T-cell (primary cell): Measurements from ENCODE around the gene MSANTD7. TPM values are rescaled to one million over a fixed set of nuclear protein-coding genes. Genes with fewer than 3 reads are reported as not detected.

ENCODE experiments used
- ATAC-seq, 4 experiments: fragments of 200-7000 bp in 3 of 4; fragments of 150-1000 bp in 1 of 4; cut with Tn5 transposase; replicated peaks in 1 of 4; 1 replicate in 3 of 4; 2 replicates in 1 of 4; pipeline ENCODE4 v1.10.0; 2021; ENCODE audit warnings: moderate library complexity in 3 of 4, mild to moderate bottlenecking in 2 of 4, moderate number of reproducible peaks in 1 of 4
- CTCF ChIA-PET, 2 donors: fragments of 300-600 bp; sonication (Branson Sonifier 250); formaldehyde crosslinking; loops; one replicate each; lab custom pipeline; 2022; ENCODE audit warnings: antibody characterized with exemption in 2 of 2; lab: Charles Lee
- POLR2A ChIA-PET, 2 donors: fragments of 300-600 bp; sonication (Branson Sonifier 250); formaldehyde crosslinking; loops; one replicate each; lab custom pipeline; 2022; ENCODE audit warnings: antibody characterized with exemption in 2 of 2; lab: Charles Lee
- DNase-seq, 35 experiments: peaks; one replicate each; pipeline versions ENCODE4 v3.0.0 to v3.0.0-alpha.2; 2013 to 2023
- H3K27ac ChIP-seq: one replicate; pipeline ENCODE4 v1.5.1; 2013; ENCODE audit warnings: low read length
- H3K27me3 ChIP-seq, 2 experiments: replicated peaks in 1 of 2; 1 replicate in 1 of 2; 2 replicates in 1 of 2; pipeline versions ENCODE4 v1.6.1 to v1.7.0; 2013; ENCODE audit warnings: low read length in 1 of 2, mixed read lengths in 1 of 2; ENCODE audit not compliant: control insufficient read depth in 2 of 2, insufficient read depth in 2 of 2; ENCODE audit errors: extremely low read depth in 1 of 2
- H3K36me3 ChIP-seq, 2 donors: 1 replicate in 1 of 2; 2 replicates in 1 of 2; pipeline versions ENCODE4 v1.6.1 to v1.7.0; 2013; ENCODE audit warnings: low read length in 1 of 2; ENCODE audit not compliant: control insufficient read depth in 2 of 2, insufficient read depth in 1 of 2; ENCODE audit errors: extremely low read depth in 1 of 2
- H3K4me1 ChIP-seq, 2 experiments: 1 replicate in 1 of 2; 2 replicates in 1 of 2; pipeline versions ENCODE4 v1.6.1 to v1.7.0; 2013; ENCODE audit warnings: low read length in 2 of 2, mixed read lengths in 1 of 2; ENCODE audit not compliant: insufficient read depth in 2 of 2, control insufficient read depth in 1 of 2; ENCODE audit errors: extremely low read depth in 1 of 2
- H3K4me3 ChIP-seq, 2 donors: 1 replicate in 1 of 2; 2 replicates in 1 of 2; pipeline versions ENCODE4 v1.5.1 to v1.7.0; 2013; ENCODE audit warnings: mild to moderate bottlenecking in 2 of 2, low read length in 1 of 2, moderate library complexity in 1 of 2; ENCODE audit not compliant: control insufficient read depth in 1 of 2; ENCODE audit errors: extremely low read depth in 1 of 2
- H3K9me3 ChIP-seq: 2 replicates; pipeline ENCODE4 v1.7.0; 2013
- H3K27ac Mint-ChIP-seq, 2 donors: one replicate each; pipeline ENCODE4 v1.8.0; 2020 to 2021; ENCODE audit warnings: mild to moderate bottlenecking in 2 of 2, mixed read lengths in 2 of 2
- H3K27me3 Mint-ChIP-seq, 2 donors: one replicate each; pipeline ENCODE4 v1.8.0; 2021 to 2022; ENCODE audit warnings: mixed read lengths in 2 of 2
- H3K36me3 Mint-ChIP-seq: one replicate; pipeline ENCODE4 v1.8.0; 2021; ENCODE audit warnings: mixed read lengths
- H3K4me1 Mint-ChIP-seq, 3 donors: one replicate each; pipeline ENCODE4 v1.8.0; 2020 to 2022; ENCODE audit warnings: mixed read lengths in 3 of 3, mild to moderate bottlenecking in 1 of 3
- H3K4me3 Mint-ChIP-seq, 3 donors: one replicate each; pipeline ENCODE4 v1.8.0; 2020 to 2022; ENCODE audit warnings: mild to moderate bottlenecking in 3 of 3, mixed read lengths in 3 of 3, moderate library complexity in 3 of 3
- H3K9me3 Mint-ChIP-seq, 3 donors: one replicate each; pipeline ENCODE4 v1.8.0; 2020 to 2022; ENCODE audit warnings: mixed read lengths in 3 of 3
- WGBS: methylation state at CpG from one replicate; pipeline ENCODE4 v1.1.5; 2013; ENCODE audit warnings: missing lambda C conversion rate; ENCODE audit not compliant: insufficient coverage; 5-methylcytosine and 5-hydroxymethylcytosine counted together
- total RNA-seq, 35 experiments: library from RNA in 6 of 35; stranded (reverse) in 6 of 35; fragments of 120-200 nt in 1 of 35; gene quantifications; one replicate each; pipeline versions ENCODE4 v1.2.1 to v1.2.4 and lab custom pipeline; 2013 to 2026

Gene MSANTD7
- total RNA-seq, 5 donors from 2014 or later (not counting 1 experiment from before 2014, with no cell fraction given) = 11.7 to 31.5 (median 14.9) TPM

DNA sequence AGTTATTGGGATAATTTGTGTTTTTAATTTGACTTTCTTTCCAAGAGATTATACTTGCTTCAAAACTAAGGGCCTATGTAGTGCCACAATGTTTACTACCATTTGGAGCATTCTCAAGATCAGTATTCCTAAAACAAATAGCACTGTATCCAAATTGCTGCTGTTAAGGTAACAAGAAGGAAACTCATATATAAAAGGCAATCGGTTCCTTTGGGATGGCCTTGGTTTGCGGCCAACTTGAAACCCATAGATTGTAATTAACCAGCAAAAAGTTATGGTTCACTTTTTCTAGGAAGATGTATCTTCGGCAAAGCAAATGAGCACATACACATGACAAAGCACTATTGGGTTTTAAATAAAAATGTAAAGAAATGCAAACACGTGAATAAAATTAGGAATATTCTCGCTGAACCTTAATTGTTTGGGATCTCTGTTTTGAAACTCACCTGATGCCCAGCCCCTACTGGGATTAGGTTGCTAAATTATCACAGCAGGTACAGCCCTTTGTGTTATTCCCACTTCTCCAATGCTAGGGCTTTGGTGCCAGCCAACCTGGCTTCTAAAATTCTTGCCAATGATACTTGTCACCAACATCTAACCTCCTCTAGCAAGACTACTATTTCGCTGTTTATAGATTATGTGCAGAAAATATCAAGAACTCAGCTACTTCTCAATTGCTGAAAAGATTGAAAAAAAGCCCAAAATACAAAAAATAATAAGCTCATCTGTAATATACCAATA lies 16.3 kb upstream of the MSANTD7 start:
- no peak overlapping the region for H3K4me3 ChIP-seq
- H3K4me1 ChIP-seq = no peaks in the 10 kb centered on the region
- Mint-ChIP-seq H3K4me3 (no peak overlapping the region), H3K27me3 (no peaks in the 10 kb centered on the region), H3K36me3 (no peaks in the 10 kb centered on the region), H3K27ac (no peak overlapping the region), H3K9me3 (no peaks in the 10 kb centered on the region), H3K4me1 (peaks cover 0 to 26% (median 5%) of the 10 kb centered on the region in 3 donors)
- H3K27me3 ChIP-seq = no peaks in the 10 kb centered on the region
- CTCF ChIA-PET = interaction anchor here (1.0 to 2.9 kb wide), 4 partner anchors 279 to 324 kb away, joined by 5 to 17 read pairs (median 6); no protein-coding TSS in a partner anchor
- H3K27ac ChIP-seq = no peak overlapping the region
- POLR2A ChIA-PET = interaction anchor here in 1 of 2 donors (1.3 kb wide), 1 partner anchor 16 kb away, joined by 4 read pairs; the partner anchor contains the start of genes CDNF, HSPA14 and MSANTD7
- ATAC-seq (no peak), DNase-seq (no peak)
- no peaks in the 10 kb centered on the region for H3K9me3 ChIP-seq
- H3K36me3 ChIP-seq = no peaks in the 10 kb centered on the region
- WGBS = 100% methylated on average over 1 of the region's 6 CpGs

DNA sequence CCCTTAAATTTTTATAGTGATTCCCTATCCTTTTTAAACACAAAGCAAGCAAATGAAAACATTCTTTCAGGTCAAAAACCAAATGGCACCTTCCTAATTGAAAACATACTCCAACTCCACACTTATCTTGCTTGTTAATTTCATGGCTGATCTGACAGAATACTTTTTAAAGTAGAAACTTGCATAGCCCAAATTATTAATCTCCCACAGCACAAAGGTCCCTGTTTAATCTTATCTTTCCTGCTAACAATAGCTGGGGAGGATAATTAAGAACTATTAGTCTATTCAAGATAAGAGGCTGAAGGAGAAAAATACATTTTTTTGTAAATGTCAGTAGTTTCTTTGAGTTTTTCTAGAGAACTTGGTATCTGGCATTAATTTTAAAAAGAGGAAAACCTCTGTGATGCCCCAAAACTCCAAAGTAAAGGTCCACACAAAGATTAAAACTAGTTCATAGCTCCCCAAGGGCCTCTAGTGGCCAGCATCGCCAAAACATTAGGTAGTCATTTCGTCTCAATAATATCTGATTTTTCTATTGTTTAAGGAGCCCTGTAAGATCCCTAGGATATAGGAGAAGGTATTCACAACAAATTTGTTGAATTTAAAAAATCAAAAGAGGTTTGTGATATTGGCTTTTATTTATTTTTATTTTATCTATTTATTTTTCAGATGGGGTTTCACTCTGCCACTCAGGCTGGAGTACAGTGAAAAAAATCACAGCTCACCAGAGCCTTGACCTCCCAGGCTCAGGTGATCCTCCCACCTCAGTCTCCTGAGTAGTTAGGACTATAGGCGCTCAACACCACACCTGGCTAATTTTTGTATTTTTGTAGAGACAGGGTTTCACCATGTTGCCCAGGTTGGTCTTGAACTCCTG lies 15.0 kb upstream of the MSANTD7 start:
- Mint-ChIP-seq H3K4me1 (peaks cover 0 to 26% (median 5%) of the 10 kb centered on the region in 3 donors), H3K9me3 (no peaks in the 10 kb centered on the region), H3K27me3 (no peaks in the 10 kb centered on the region), H3K27ac (peak overlapping the region in 1 of 2 donors; percentile 76), H3K4me3 (no peak overlapping the region), H3K36me3 (no peaks in the 10 kb centered on the region)
- peak in 3 of 4 experiments; percentile 36 to 70 (median 61) for ATAC-seq
- Histone ChIP-seq H3K36me3 (no peaks in the 10 kb centered on the region), H3K27me3 (no peaks in the 10 kb centered on the region), H3K27ac (no peak overlapping the region), H3K4me3 (no peak overlapping the region), H3K4me1 (no peaks in the 10 kb centered on the region), H3K9me3 (no peaks in the 10 kb centered on the region)
- CTCF ChIA-PET = interaction anchor here (0.6 to 2.9 kb wide), 11 partner anchors 14 to 626 kb away, joined by 3 to 17 read pairs (median 4); partner anchors contain the start of genes CDNF (in 2 of the 2), HSPA14 (in 1 of the 2) and MSANTD7 (in 1 of the 2)
- DNase-seq = peak in 30 of 35 experiments; percentile 5 to 63 (median 31)
- POLR2A ChIA-PET = interaction anchor here in 1 of 2 donors (0.6 to 1.3 kb wide), 3 partner anchors 15 to 628 kb away, joined by 4 to 8 read pairs (median 6); partner anchors contain the start of genes CDNF, HSPA14 and MSANTD7
- no CpG with 5 or more reads among the region's 3 CpGs for WGBS

DNA sequence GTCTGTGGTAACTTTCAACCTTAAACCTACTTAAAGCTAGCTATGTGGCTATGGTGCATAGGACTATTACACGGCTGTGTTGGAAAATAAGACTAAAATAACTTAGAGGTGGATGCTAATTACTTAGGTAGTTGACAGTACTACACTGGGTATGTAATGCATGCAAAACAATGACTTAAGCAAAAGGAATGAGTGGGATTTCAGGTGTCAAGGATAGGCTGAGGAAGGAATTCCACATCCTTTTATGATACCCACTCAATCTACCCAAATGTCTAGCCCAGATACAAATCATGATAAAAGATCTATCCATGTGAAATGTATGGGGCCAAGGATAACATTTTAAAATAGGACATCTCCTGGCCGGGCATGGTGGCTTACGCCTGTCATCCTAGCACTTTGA lies 14.1 kb upstream of the MSANTD7 start:
- Mint-ChIP-seq H3K4me3 (no peak overlapping the region), H3K9me3 (no peaks in the 10 kb centered on the region), H3K27me3 (no peaks in the 10 kb centered on the region), H3K27ac (no peak overlapping the region), H3K36me3 (no peaks in the 10 kb centered on the region), H3K4me1 (peaks cover 0 to 26% (median 5%) of the 10 kb centered on the region in 3 donors)
- Histone ChIP-seq H3K36me3 (no peaks in the 10 kb centered on the region), H3K9me3 (no peaks in the 10 kb centered on the region), H3K4me1 (no peaks in the 10 kb centered on the region), H3K27me3 (no peaks in the 10 kb centered on the region), H3K27ac (no peak overlapping the region), H3K4me3 (no peak overlapping the region)
- DNase-seq (no peak), ATAC-seq (no peak)
- 100% methylated on average over 2 of the region's 3 CpGs for WGBS
- CTCF ChIA-PET = interaction anchor here (0.5 to 2.9 kb wide), 7 partner anchors 14 to 1043 kb away, joined by 3 to 17 read pairs (median 6); partner anchors contain the start of genes HSPA14 (in 2 of the 2), MSANTD7 (in 2 of the 2) and CDNF (in 1 of the 2)
- POLR2A ChIA-PET = interaction anchor here in 1 of 2 donors (0.6 kb wide), 1 partner anchor 629 kb away, joined by 8 read pairs; no protein-coding TSS in a partner anchor

DNA sequence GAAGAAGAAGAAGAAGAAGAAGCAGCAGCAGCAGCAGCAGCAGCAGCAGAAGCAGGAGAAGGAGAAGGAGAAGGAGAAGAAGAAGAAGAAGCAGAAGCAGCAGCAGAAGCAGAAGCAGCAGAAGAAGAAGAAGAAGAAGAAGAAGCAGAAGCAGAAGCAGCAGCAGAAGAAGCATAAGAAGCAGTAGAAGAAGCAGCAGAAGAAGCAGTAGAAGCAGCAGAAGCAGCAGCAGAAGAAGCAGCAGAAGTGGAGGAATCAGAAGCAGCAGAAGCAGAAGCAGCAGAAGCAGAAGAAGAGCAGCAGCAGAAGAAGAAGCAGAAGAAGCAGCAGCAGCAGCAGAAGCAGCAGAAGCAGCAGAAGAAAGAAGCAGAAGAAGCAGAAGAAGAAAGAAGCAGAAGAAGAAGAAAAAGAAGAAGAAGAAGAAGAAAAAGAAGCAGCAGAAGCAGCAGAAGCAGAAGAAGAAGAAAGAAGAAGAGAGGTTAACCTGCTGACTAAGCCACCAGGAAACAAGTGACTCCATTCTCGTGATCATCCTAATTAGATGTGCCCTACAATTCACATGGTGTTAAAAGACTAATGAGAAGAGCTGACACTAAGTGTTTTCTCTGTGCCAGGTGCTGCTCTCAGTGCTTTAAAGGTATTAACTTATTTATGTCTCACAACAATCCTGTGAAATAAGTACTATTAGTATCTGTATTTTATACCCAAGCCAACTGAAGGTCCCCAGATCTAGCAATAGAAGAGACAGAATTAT lies 11.9 kb upstream of the MSANTD7 start:
- Histone ChIP-seq H3K27ac (no peak overlapping the region), H3K4me1 (no peaks in the 10 kb centered on the region), H3K4me3 (no peak overlapping the region), H3K27me3 (no peaks in the 10 kb centered on the region), H3K9me3 (no peaks in the 10 kb centered on the region), H3K36me3 (no peaks in the 10 kb centered on the region)
- Mint-ChIP-seq H3K27me3 (no peaks in the 10 kb centered on the region), H3K36me3 (no peaks in the 10 kb centered on the region), H3K9me3 (no peaks in the 10 kb centered on the region), H3K4me1 (peaks cover 0 to 13% (median 5%) of the 10 kb centered on the region in 3 donors), H3K4me3 (no peak overlapping the region), H3K27ac (no peak overlapping the region)
- no CpG with 5 or more reads among the region's 1 CpG for WGBS
- ATAC-seq (no peak), DNase-seq (no peak)
- POLR2A ChIA-PET = interaction anchor here in 1 of 2 donors (0.6 to 1.1 kb wide), 3 partner anchors 11 to 302 kb away, joined by 3 to 9 read pairs (median 3); partner anchors contain the start of gene CDNF
- CTCF ChIA-PET = interaction anchor here in 1 of 2 donors (0.6 kb wide), 1 partner anchor 883 kb away, joined by 4 read pairs; no protein-coding TSS in a partner anchor

DNA sequence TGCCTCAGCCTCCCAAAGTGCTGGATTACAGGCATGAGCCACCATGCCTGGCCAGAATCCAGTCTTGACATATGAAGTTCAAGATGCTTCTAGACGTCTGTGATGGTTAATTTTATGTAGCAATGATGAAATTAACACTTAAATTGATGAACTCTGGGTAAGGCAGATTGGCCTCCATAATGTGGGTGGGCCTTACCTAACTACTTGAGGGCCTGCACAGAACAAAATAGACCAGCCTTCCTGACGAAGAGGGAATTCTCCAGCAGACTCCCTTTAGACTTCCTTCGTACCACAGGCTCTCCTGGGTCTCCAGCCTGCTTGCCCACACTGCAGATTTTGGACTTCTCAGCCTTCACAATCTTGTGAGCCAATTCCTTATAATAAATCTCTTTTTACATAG lies 5.0 kb upstream of the MSANTD7 start:
- Histone ChIP-seq H3K27me3 (no peaks in the 10 kb centered on the region), H3K9me3 (no peaks in the 10 kb centered on the region), H3K4me1 (peaks cover 4 to 14% of the 10 kb centered on the region in 2 experiments), H3K4me3 (no peak overlapping the region), H3K27ac (no peak overlapping the region), H3K36me3 (no peaks in the 10 kb centered on the region)
- no peaks in the 10 kb centered on the region for H3K9me3 Mint-ChIP-seq
- ChIA-PET POLR2A (no interaction called here), CTCF (no interaction called here)
- no peak for ATAC-seq
- no peak for DNase-seq
- H3K27me3 Mint-ChIP-seq = no peaks in the 10 kb centered on the region
- peaks cover 11% of the 10 kb centered on the region for H3K36me3 Mint-ChIP-seq
- H3K4me3 Mint-ChIP-seq = no peak overlapping the region
- H3K4me1 Mint-ChIP-seq = peaks cover 9 to 14% (median 13%) of the 10 kb centered on the region in 3 donors
- no peak overlapping the region for H3K27ac Mint-ChIP-seq
- WGBS = 50% methylated on average over 1 of the region's 3 CpGs
